KMS-11 (cell line): ENCODE measurements around the gene HHAT.
A peak's percentile ranks its signal among the peaks of the same experiment; 100 is the strongest.

Experiments used
- H2AFZ ChIP-seq: fragments of 200-600 bp; sonication (generic); 2 replicates; pipeline ENCODE4 v1.6.1; 2016; ENCODE audit warnings: antibody characterized with exemption, mixed run types, low read depth
- H3K27ac ChIP-seq: fragments of 200-600 bp; sonication (generic); 2 replicates; pipeline ENCODE4 v1.6.1; 2016; ENCODE audit warnings: mild to moderate bottlenecking, mixed run types
- H3K27me3 ChIP-seq: fragments of 200-600 bp; sonication (generic); 2 replicates; pipeline ENCODE4 v1.6.1; 2017; ENCODE audit warnings: mild to moderate bottlenecking, low read depth, mixed run types, moderate library complexity; ENCODE audit not compliant: insufficient read depth
- H3K36me3 ChIP-seq: fragments of 200-600 bp; sonication (generic); 2 replicates; pipeline ENCODE4 v1.6.1; 2017; ENCODE audit warnings: mild to moderate bottlenecking, mixed run types; ENCODE audit not compliant: insufficient read depth
- H3K4me1 ChIP-seq: fragments of 200-600 bp; sonication (generic); 2 replicates; pipeline ENCODE4 v1.6.1; 2016; ENCODE audit warnings: mild to moderate bottlenecking, low read depth, mixed run types; ENCODE audit not compliant: poor library complexity, severe bottlenecking
- H3K4me2 ChIP-seq: fragments of 200-600 bp; sonication (generic); 2 replicates; pipeline ENCODE4 v1.7.0; 2016; ENCODE audit warnings: mild to moderate bottlenecking, mixed run types
- H3K4me3 ChIP-seq: fragments of 200-600 bp; sonication (generic); IDR thresholded peaks from 2 replicates; pipeline ENCODE4 v1.6.1; 2017; ENCODE audit warnings: low read depth, low read length, mixed read lengths; ENCODE audit not compliant: insufficient read depth
- H3K79me2 ChIP-seq: fragments of 200-600 bp; sonication (generic); 2 replicates; pipeline ENCODE4 v1.6.1; 2016; ENCODE audit warnings: low read depth, mixed run types; ENCODE audit not compliant: insufficient read depth
- H3K9ac ChIP-seq: fragments of 200-600 bp; sonication (generic); 2 replicates; pipeline ENCODE4 v1.6.1; 2016; ENCODE audit warnings: mild to moderate bottlenecking, mixed run types
- H4K20me1 ChIP-seq: fragments of 200-600 bp; sonication (generic); 2 replicates; pipeline ENCODE4 v1.6.1; 2016; ENCODE audit warnings: mild to moderate bottlenecking, mixed run types; ENCODE audit not compliant: insufficient read depth
- TF ChIP-seq, protein P1 (sequence below): fragments of 200-600 bp; sonication (generic); conservative IDR thresholded peaks from 2 replicates; pipeline ENCODE4 v1.6.1; 2017; ENCODE audit warnings: low read depth, mild to moderate bottlenecking, antibody characterized with exemption, low read length, moderate library complexity, mixed read lengths

HHAT gene

DNA sequence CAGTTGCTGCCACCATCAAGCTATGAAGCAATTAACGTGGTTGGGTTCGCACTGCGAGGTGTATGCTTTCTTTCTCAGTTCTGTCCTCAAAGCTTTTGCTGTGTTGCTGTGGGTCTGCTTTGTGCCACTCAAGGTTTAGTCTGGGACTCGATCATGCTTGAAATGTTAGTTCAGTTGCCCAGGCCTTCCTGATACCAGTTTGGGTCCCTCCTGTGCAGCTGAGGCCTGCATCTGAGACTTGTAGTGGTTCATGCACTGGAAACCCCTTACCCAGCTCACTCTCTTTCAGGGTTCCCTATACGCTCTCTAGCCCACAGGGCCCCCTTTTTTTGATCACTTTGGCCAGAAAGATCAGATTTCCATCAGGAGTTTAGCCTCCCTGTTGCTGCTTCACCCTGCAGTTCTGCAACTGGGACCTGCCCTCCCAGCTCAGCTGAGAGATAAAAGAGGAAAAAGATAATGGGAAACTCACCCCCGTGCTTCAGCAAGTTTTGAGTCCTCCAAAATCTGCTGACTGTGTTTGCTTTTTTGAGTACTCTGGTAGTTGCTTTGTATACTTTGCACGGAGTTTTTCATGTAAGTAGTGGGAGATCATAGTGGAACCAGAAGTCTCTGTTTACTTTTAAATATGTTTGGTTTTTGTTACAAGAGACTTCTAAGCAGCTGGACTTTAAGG lies 317.0 kb downstream of the HHAT start:
- peak overlapping the region; percentile 31; the same call in 1 of the 2 replicates for H3K4me2 ChIP-seq
- TF ChIP-seq, protein P1, sequence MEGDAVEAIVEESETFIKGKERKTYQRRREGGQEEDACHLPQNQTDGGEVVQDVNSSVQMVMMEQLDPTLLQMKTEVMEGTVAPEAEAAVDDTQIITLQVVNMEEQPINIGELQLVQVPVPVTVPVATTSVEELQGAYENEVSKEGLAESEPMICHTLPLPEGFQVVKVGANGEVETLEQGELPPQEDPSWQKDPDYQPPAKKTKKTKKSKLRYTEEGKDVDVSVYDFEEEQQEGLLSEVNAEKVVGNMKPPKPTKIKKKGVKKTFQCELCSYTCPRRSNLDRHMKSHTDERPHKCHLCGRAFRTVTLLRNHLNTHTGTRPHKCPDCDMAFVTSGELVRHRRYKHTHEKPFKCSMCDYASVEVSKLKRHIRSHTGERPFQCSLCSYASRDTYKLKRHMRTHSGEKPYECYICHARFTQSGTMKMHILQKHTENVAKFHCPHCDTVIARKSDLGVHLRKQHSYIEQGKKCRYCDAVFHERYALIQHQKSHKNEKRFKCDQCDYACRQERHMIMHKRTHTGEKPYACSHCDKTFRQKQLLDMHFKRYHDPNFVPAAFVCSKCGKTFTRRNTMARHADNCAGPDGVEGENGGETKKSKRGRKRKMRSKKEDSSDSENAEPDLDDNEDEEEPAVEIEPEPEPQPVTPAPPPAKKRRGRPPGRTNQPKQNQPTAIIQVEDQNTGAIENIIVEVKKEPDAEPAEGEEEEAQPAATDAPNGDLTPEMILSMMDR = no peak
- H2AFZ ChIP-seq = no peak overlapping the region
- H4K20me1 ChIP-seq = no peaks in the 10 kb centered on the region
- H3K4me3 ChIP-seq = no peak overlapping the region
- no peaks in the 10 kb centered on the region for H3K79me2 ChIP-seq
- H3K9ac ChIP-seq = no peak overlapping the region
- H3K27me3 ChIP-seq = no peaks in the 10 kb centered on the region
- H3K36me3 ChIP-seq = no peaks in the 10 kb centered on the region
- H3K27ac ChIP-seq = peak overlapping the region; percentile 6; the same call in 1 of the 2 replicates
- H3K4me1 ChIP-seq = peaks cover 35% of the 10 kb centered on the region

- Histone ChIP-seq H4K20me1 (no peaks in the 10 kb centered on the region), H2AFZ (no peak overlapping the region), H3K27ac (no peak overlapping the region), H3K4me1 (peaks cover 35% of the 10 kb centered on the region), H3K79me2 (no peaks in the 10 kb centered on the region), H3K4me2 (peak overlapping the region; percentile 31; the same call in 1 of the 2 replicates), H3K4me3 (no peak overlapping the region), H3K9ac (no peak overlapping the region), H3K36me3 (no peaks in the 10 kb centered on the region), H3K27me3 (no peaks in the 10 kb centered on the region)
- TF ChIP-seq, protein P1 = no peak
Measured at GRCh38 chr1:210646258-210646616, 317.5 kb downstream of the HHAT start.

DNA sequence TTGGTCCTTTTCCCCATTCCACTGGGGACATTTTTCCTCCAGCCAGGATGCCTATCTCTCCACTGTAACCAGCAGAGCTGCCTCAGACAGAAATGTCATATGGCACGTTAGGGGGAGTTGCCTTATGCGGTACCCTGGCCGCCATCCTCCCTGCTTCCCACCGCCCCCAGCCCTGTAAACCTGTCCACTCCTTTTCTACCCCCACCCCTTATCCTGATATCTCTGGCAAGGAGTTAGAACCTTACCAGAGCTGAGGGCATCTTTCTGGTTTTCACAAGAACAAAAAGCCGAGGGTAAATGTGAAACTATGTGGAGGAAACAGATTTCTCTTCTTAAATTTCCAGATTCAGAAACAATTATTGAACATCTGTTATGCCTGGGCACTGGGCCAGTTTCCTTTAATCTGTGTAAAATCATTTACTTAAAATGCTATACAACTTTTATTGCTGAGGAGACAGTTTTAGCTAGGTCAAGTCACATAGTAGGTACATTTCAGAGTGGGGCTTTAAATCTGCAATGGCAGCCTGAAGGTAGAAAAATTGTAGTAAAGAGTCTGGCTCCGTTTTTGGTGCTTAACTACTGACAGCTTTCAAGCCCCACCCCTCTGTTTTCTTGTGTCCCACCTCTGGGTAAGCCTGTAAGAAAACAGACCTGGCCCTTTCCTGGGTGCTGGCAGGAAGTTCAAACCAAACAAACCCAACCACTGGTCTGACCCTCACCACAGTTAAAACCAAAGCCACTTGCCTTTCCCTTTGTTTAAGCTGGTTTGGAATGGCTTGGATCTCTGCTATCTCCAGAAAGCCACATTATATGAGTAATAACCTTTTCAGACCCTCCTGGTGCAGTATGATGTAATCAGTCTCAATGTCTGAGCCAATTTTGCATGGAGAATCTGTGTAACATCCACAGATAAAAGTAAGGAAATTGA lies 319.0 kb downstream of the HHAT start:
- H3K36me3 ChIP-seq = no peaks in the 10 kb centered on the region
- no peak overlapping the region for H3K4me3 ChIP-seq

GRCh38 chr1:210648588-210649269 lies 320.0 kb downstream of the HHAT start:
- no peak overlapping the region for H3K9ac ChIP-seq
- no peaks in the 10 kb centered on the region for H3K27me3 ChIP-seq
- no peaks in the 10 kb centered on the region for H4K20me1 ChIP-seq
- H3K79me2 ChIP-seq = no peaks in the 10 kb centered on the region
- peaks cover 35% of the 10 kb centered on the region for H3K4me1 ChIP-seq
- TF ChIP-seq, protein P1 = no peak
- no peaks in the 10 kb centered on the region for H3K36me3 ChIP-seq
- no peak overlapping the region for H3K27ac ChIP-seq
- no peak overlapping the region for H2AFZ ChIP-seq
- peak overlapping the region; percentile 36; the same call in 1 of the 2 replicates for H3K4me2 ChIP-seq
- no peak overlapping the region for H3K4me3 ChIP-seq

More for the DNA sequence above, 319.0 kb downstream of the HHAT start:
- Histone ChIP-seq H4K20me1 (no peaks in the 10 kb centered on the region), H3K9ac (no peak overlapping the region), H3K27ac (peak overlapping the region; percentile 33; the same call in 1 of the 2 replicates), H3K4me2 (peak overlapping the region; percentile 36), H3K79me2 (no peaks in the 10 kb centered on the region), H3K4me1 (peaks cover 35% of the 10 kb centered on the region), H2AFZ (no peak overlapping the region), H3K27me3 (no peaks in the 10 kb centered on the region)
- TF ChIP-seq, protein P1 = no peak
